GM12892 (cell line): Measurements from ENCODE around the gene TLR10.

Source experiments
- POLR2A ChIP-seq: IDR thresholded peaks from 2 replicates; pipeline ENCODE4 v1.6.1; 2011; ENCODE audit warnings: low read depth, low read length, control low read depth
- POLR2AphosphoS5 ChIP-seq: IDR thresholded peaks from 2 replicates; pipeline ENCODE4 v1.6.1; 2011; ENCODE audit warnings: low read depth, low read length, control low read depth
- TAF1 ChIP-seq: IDR thresholded peaks from 2 replicates; pipeline ENCODE4 v1.6.1; 2011; ENCODE audit warnings: low read depth, mild to moderate bottlenecking, control low read depth, low read length, borderline replicate concordance

DNA sequence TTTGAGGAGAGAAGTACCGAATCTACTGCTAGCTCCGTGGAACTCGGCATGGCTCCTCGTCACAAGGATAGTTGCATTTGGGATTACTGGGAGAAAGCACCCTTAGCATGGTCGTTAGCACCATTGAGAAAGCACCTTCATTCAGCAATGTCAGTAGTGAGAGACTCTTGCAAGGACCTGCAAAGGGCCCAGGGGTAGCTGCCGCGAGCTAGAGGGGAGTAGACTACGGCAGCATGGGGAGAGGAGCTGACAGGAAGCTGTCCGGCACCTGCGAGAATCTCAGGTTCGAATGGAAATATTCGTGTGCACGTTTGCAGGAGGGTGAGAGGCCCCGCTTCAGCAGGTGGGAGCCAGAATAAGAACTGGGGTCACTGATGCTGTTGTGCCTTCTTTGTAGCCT is 20.2 kb downstream of the TLR10 start:
- TF ChIP-seq POLR2A (peak; percentile 65), POLR2AphosphoS5 (peak; percentile 74; the same call in 1 of the 2 replicates), TAF1 (0 out of 2 replicates have a peak, but pooled peaks have one; percentile 15)
